Measurements from ENCODE around the gene MAB21L4. TPM values are rescaled to one million over a fixed set of nuclear protein-coding genes. Genes with fewer than 3 reads are reported as not detected.

The MAB21L4 gene
- total RNA-seq, 1 experiment from 2014 or later, result not detected

DNA sequence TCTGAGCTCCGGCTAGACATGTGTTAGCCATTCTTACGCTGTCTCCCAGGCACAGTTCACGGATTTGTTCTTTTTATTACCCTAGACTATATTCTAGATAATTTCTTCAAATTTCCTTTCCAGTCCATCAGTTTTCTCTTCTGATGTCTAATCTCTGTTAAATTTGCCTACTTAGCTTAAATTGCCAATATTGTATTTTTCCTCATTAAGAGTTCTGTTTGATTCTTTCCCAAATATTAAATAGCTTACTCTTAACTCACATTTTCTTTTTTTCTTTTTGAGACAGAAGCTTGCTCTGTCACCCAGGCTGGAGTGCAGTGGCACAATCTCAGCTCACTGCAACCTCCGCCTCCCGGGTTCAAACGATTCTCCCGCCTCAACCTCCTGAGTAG, 31.4 kb upstream of the MAB21L4 start:
- RAD21 ChIA-PET (ENCODE audit: low non-redundant PET in 1 of 2, low total read pairs in 2 of 2, uncharacterized antibody in 2 of 2, unreplicated experiment in 2 of 2), result no interaction called here
- no peaks in the 10 kb centered on the region for H3K27me3 ChIP-seq (ENCODE audit: insufficient read depth, low read length)

More for the DNA sequence above, 31.4 kb upstream of the MAB21L4 start:
- Histone ChIP-seq H3K27ac (ENCODE audit: low read depth, low read length) (no peak overlapping the region), H4K20me1 (ENCODE audit: insufficient read depth) (no peaks in the 10 kb centered on the region), H3K9me2 (ENCODE audit: insufficient read depth) (no peaks in the 10 kb centered on the region), H3K4me2 (ENCODE audit: low read length) (no peak overlapping the region), H3K4me3 (replicated peaks in 1 of 2; ENCODE audit: low read depth in 1 of 2, low read length in 2 of 2) (no peak overlapping the region), H3K9ac (ENCODE audit: low read length) (no peak overlapping the region), H2AFZ (ENCODE audit: low read depth, low read length, poor library complexity, severe bottlenecking) (no peak overlapping the region), H3K9me3 (ENCODE audit: control insufficient read depth in 1 of 2, insufficient read depth in 1 of 2, low read depth in 1 of 2, low read length in 2 of 2) (no peaks in the 10 kb centered on the region), H3K36me3 (ENCODE audit: control insufficient read depth in 1 of 2, insufficient read depth in 2 of 2, low read length in 2 of 2) (no peaks in the 10 kb centered on the region), H3K4me1 (ENCODE audit: control insufficient read depth in 1 of 2, insufficient read depth in 2 of 2, low read length in 2 of 2) (no peaks in the 10 kb centered on the region; a peak in 1 of 4 replicates), H3K79me2 (ENCODE audit: insufficient read depth, low read length) (no peaks in the 10 kb centered on the region)
- no peak for DNase-seq (ENCODE audit: low read depth, low spot score)
- no peak for ATAC-seq
- TF ChIP-seq, protein P1, sequence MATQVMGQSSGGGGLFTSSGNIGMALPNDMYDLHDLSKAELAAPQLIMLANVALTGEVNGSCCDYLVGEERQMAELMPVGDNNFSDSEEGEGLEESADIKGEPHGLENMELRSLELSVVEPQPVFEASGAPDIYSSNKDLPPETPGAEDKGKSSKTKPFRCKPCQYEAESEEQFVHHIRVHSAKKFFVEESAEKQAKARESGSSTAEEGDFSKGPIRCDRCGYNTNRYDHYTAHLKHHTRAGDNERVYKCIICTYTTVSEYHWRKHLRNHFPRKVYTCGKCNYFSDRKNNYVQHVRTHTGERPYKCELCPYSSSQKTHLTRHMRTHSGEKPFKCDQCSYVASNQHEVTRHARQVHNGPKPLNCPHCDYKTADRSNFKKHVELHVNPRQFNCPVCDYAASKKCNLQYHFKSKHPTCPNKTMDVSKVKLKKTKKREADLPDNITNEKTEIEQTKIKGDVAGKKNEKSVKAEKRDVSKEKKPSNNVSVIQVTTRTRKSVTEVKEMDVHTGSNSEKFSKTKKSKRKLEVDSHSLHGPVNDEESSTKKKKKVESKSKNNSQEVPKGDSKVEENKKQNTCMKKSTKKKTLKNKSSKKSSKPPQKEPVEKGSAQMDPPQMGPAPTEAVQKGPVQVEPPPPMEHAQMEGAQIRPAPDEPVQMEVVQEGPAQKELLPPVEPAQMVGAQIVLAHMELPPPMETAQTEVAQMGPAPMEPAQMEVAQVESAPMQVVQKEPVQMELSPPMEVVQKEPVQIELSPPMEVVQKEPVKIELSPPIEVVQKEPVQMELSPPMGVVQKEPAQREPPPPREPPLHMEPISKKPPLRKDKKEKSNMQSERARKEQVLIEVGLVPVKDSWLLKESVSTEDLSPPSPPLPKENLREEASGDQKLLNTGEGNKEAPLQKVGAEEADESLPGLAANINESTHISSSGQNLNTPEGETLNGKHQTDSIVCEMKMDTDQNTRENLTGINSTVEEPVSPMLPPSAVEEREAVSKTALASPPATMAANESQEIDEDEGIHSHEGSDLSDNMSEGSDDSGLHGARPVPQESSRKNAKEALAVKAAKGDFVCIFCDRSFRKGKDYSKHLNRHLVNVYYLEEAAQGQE (IDR thresholded peaks at IDR 0.05; ENCODE audit: low read depth), result no peak
- TF ChIP-seq SIN3A (IDR thresholded peaks at IDR 0.05; ENCODE audit: low read depth), result no peak
- TF ChIP-seq TCF7L2 (IDR thresholded peaks at IDR 0.05; ENCODE audit: borderline replicate concordance, extremely low read depth, insufficient read depth, insufficient read length), result no peak
- TF ChIP-seq JUND (IDR thresholded peaks at IDR 0.05), result no peak
- no peak for TF ChIP-seq EZH2 (IDR thresholded peaks at IDR 0.05)
- TF ChIP-seq, protein P2, sequence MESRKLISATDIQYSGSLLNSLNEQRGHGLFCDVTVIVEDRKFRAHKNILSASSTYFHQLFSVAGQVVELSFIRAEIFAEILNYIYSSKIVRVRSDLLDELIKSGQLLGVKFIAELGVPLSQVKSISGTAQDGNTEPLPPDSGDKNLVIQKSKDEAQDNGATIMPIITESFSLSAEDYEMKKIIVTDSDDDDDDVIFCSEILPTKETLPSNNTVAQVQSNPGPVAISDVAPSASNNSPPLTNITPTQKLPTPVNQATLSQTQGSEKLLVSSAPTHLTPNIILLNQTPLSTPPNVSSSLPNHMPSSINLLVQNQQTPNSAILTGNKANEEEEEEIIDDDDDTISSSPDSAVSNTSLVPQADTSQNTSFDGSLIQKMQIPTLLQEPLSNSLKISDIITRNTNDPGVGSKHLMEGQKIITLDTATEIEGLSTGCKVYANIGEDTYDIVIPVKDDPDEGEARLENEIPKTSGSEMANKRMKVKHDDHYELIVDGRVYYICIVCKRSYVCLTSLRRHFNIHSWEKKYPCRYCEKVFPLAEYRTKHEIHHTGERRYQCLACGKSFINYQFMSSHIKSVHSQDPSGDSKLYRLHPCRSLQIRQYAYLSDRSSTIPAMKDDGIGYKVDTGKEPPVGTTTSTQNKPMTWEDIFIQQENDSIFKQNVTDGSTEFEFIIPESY (IDR thresholded peaks at IDR 0.05; ENCODE audit: extremely low read depth, insufficient replicate concordance, low read length), result no peak
- TF ChIP-seq, protein P3, sequence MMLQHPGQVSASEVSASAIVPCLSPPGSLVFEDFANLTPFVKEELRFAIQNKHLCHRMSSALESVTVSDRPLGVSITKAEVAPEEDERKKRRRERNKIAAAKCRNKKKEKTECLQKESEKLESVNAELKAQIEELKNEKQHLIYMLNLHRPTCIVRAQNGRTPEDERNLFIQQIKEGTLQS (IDR thresholded peaks at IDR 0.05), result no peak
- TF ChIP-seq, protein P4, sequence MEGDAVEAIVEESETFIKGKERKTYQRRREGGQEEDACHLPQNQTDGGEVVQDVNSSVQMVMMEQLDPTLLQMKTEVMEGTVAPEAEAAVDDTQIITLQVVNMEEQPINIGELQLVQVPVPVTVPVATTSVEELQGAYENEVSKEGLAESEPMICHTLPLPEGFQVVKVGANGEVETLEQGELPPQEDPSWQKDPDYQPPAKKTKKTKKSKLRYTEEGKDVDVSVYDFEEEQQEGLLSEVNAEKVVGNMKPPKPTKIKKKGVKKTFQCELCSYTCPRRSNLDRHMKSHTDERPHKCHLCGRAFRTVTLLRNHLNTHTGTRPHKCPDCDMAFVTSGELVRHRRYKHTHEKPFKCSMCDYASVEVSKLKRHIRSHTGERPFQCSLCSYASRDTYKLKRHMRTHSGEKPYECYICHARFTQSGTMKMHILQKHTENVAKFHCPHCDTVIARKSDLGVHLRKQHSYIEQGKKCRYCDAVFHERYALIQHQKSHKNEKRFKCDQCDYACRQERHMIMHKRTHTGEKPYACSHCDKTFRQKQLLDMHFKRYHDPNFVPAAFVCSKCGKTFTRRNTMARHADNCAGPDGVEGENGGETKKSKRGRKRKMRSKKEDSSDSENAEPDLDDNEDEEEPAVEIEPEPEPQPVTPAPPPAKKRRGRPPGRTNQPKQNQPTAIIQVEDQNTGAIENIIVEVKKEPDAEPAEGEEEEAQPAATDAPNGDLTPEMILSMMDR (IDR thresholded peaks at IDR 0.05 in 2 of 3, conservative IDR thresholded peaks at IDR 0.05 in 1 of 3; ENCODE audit: borderline replicate concordance in 1 of 3, insufficient read depth in 1 of 3, low read depth in 2 of 3, low read length in 2 of 3), result no peak
- TF ChIP-seq, protein P5, sequence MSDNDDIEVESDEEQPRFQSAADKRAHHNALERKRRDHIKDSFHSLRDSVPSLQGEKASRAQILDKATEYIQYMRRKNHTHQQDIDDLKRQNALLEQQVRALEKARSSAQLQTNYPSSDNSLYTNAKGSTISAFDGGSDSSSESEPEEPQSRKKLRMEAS (IDR thresholded peaks at IDR 0.05), result no peak
- no peak for TF ChIP-seq ELF1 (IDR thresholded peaks at IDR 0.05; ENCODE audit: borderline replicate concordance, low read depth)
- no peak for TF ChIP-seq YY1 (IDR thresholded peaks at IDR 0.05; ENCODE audit: extremely low read depth, insufficient replicate concordance, low read depth, low read length)
- TF ChIP-seq SRF (IDR thresholded peaks at IDR 0.05; ENCODE audit: low read depth), result no peak
- TF ChIP-seq CEBPB (IDR thresholded peaks at IDR 0.05; ENCODE audit: low read depth), result no peak
- TF ChIP-seq CBX3 (IDR thresholded peaks at IDR 0.05; ENCODE audit: low read depth), result no peak
- no peak for TF ChIP-seq FOSL1 (IDR thresholded peaks at IDR 0.05; ENCODE audit: low read depth)
- TF ChIP-seq ZFX (IDR thresholded peaks at IDR 0.05), result no peak
- no peak for TF ChIP-seq EGR1 (IDR thresholded peaks at IDR 0.05; ENCODE audit: low read depth)
- intact Hi-C loops (cut with micrococcal nuclease), result no loop called here
- POLR2A ChIA-PET, result no interaction called here
- CTCF ChIA-PET, result interaction anchor here (2.6 kb wide), 1 partner anchor 13 kb away, joined by 6 read pairs; no protein-coding TSS in a partner anchor
- no TSS peak for BruUV-seq (replicated peaks)
